MM.1S (cell line): ENCODE results near the gene CHRM2.

Experiments
- DNase-seq: peaks from one replicate; pipeline ENCODE4 v3.0.0-alpha.2; 2015
- H2AFZ ChIP-seq: fragments of 300-600 bp; sonication (generic); 2 replicates; pipeline ENCODE4 v1.6.0; 2016; ENCODE audit warnings: antibody characterized with exemption, low read length
- H3F3A ChIP-seq: fragments of 300-600 bp; sonication (generic); 2 replicates; pipeline ENCODE4 v1.6.1; 2016; ENCODE audit warnings: mild to moderate bottlenecking, antibody characterized with exemption, low read length, moderate library complexity, mixed read lengths; ENCODE audit not compliant: insufficient read depth
- H3K27ac ChIP-seq: fragments of 300-600 bp; sonication (generic); 2 replicates; pipeline ENCODE4 v1.5.1; 2016; ENCODE audit warnings: mild to moderate bottlenecking, low read length
- H3K27me3 ChIP-seq: fragments of 300-600 bp; sonication (generic); replicated peaks from 2 replicates; pipeline ENCODE4 v1.6.0; 2016; ENCODE audit warnings: low read length; ENCODE audit not compliant: insufficient read depth
- H3K36me3 ChIP-seq: fragments of 300-600 bp; sonication (generic); replicated peaks from 2 replicates; pipeline ENCODE4 v1.6.1; 2016; ENCODE audit warnings: mild to moderate bottlenecking, low read length, mixed read lengths; ENCODE audit not compliant: insufficient read depth
- H3K4me1 ChIP-seq: fragments of 300-600 bp; sonication (generic); 2 replicates; pipeline ENCODE4 v1.6.1; 2016; ENCODE audit warnings: low read length, mixed read lengths
- H3K4me2 ChIP-seq: fragments of 300-600 bp; sonication (generic); 2 replicates; pipeline ENCODE4 v1.6.0; 2016; ENCODE audit warnings: low read depth, low read length
- H3K4me3 ChIP-seq: fragments of 300-600 bp; sonication (generic); 2 replicates; pipeline ENCODE4 v1.5.1; 2016; ENCODE audit warnings: low read length, mixed read lengths
- H3K79me2 ChIP-seq: fragments of 300-600 bp; sonication (generic); 2 replicates; pipeline ENCODE4 v1.6.1; 2016; ENCODE audit warnings: mixed run types, low read length, mixed read lengths
- H3K9ac ChIP-seq: fragments of 300-600 bp; sonication (generic); 2 replicates; pipeline ENCODE4 v1.6.1; 2016; ENCODE audit warnings: low read length, mixed read lengths
- H3K9me2 ChIP-seq: fragments of 300-600 bp; sonication (generic); replicated peaks from 2 replicates; pipeline ENCODE4 v1.6.1; 2016; ENCODE audit warnings: mild to moderate bottlenecking, low read length, mixed read lengths; ENCODE audit not compliant: insufficient read depth
- H3K9me3 ChIP-seq: fragments of 300-600 bp; sonication (generic); replicated peaks from 2 replicates; pipeline ENCODE4 v1.6.1; 2016; ENCODE audit warnings: mild to moderate bottlenecking, low read length, mixed read lengths; ENCODE audit not compliant: insufficient read depth
- H4K20me1 ChIP-seq: fragments of 300-600 bp; sonication (generic); 2 replicates; pipeline ENCODE4 v1.6.1; 2016; ENCODE audit warnings: mild to moderate bottlenecking, low read length, moderate library complexity, mixed read lengths; ENCODE audit not compliant: insufficient read depth
- CTCF ChIP-seq: fragments of 300-600 bp; sonication (generic); IDR thresholded peaks from 2 replicates; pipeline ENCODE4 v1.5.1; 2016; ENCODE audit warnings: antibody characterized with exemption, low read length, mixed read lengths
- EZH2 ChIP-seq: fragments of 300-600 bp; sonication (generic); optimal IDR thresholded peaks from 2 replicates; pipeline ENCODE3; 2017; ENCODE audit warnings: low read depth, mild to moderate bottlenecking, antibody characterized with exemption, low read length, mixed read lengths
- EZH2phosphoT487 ChIP-seq: fragments of 300-600 bp; sonication (generic); IDR thresholded peaks from 2 replicates; pipeline ENCODE4 v1.6.1; 2018; ENCODE audit warnings: antibody characterized with exemption, low read length

CHRM2 gene

GRCh38 chr7:136891850-136892249, 23.4 kb downstream of the CHRM2 start:
- TF ChIP-seq EZH2phosphoT487 (no peak), CTCF (no peak), EZH2 (no peak)
- no peak overlapping the region for H2AFZ ChIP-seq
- H3K27me3 ChIP-seq: no peaks in the 10 kb centered on the region
- no peaks in the 10 kb centered on the region for H3F3A ChIP-seq
- no peaks in the 10 kb centered on the region for H4K20me1 ChIP-seq
- no peaks in the 10 kb centered on the region for H3K79me2 ChIP-seq
- H3K9ac ChIP-seq: no peak overlapping the region
- no peak for DNase-seq
- no peaks in the 10 kb centered on the region for H3K4me1 ChIP-seq
- no peaks in the 10 kb centered on the region for H3K36me3 ChIP-seq
- H3K27ac ChIP-seq: no peak overlapping the region
- H3K4me2 ChIP-seq: no peak overlapping the region
- H3K9me2 ChIP-seq: no peaks in the 10 kb centered on the region
- H3K9me3 ChIP-seq: no peaks in the 10 kb centered on the region
- no peak overlapping the region for H3K4me3 ChIP-seq

DNA sequence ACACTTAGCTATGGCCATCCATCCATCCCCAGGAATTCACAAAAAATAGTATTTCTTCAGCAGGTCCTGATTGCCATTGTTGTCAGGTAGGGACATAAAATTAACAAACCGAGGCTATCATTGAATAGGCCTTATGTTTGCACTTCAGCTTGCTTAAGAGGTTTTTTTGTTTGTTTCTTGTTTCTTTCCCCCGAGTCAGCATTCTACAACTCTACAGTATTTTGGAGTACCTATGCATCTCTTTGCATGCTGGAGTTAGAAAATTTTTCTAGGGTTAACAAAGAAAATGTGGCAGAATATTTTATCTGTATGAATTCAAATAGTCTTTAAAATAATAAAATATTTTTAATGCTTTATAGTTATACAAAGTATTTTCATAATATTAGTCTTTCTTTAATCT, 26.3 kb downstream of the CHRM2 start:
- Histone ChIP-seq H3K36me3 (no peaks in the 10 kb centered on the region), H3K79me2 (no peaks in the 10 kb centered on the region), H3K9ac (no peak overlapping the region), H4K20me1 (no peaks in the 10 kb centered on the region), H3K4me2 (no peak overlapping the region), H2AFZ (no peak overlapping the region), H3K27me3 (no peaks in the 10 kb centered on the region), H3K9me2 (no peaks in the 10 kb centered on the region), H3F3A (no peaks in the 10 kb centered on the region), H3K4me1 (no peaks in the 10 kb centered on the region), H3K9me3 (no peaks in the 10 kb centered on the region), H3K27ac (no peak overlapping the region), H3K4me3 (no peak overlapping the region)
- DNase-seq: no peak
- no peak for TF ChIP-seq CTCF
- no peak for TF ChIP-seq EZH2phosphoT487
- TF ChIP-seq EZH2: no peak

- Histone ChIP-seq H3K4me2 (no peak overlapping the region), H3K27ac (no peak overlapping the region), H3K9me3 (no peaks in the 10 kb centered on the region), H4K20me1 (no peaks in the 10 kb centered on the region), H3K4me3 (no peak overlapping the region), H3K9ac (no peak overlapping the region), H3K36me3 (no peaks in the 10 kb centered on the region), H3K79me2 (no peaks in the 10 kb centered on the region), H3F3A (no peaks in the 10 kb centered on the region), H3K9me2 (no peaks in the 10 kb centered on the region; the same call in 1 of the 2 replicates), H3K4me1 (no peaks in the 10 kb centered on the region), H2AFZ (no peak overlapping the region), H3K27me3 (no peaks in the 10 kb centered on the region)
- DNase-seq: no peak
- TF ChIP-seq EZH2phosphoT487: no peak
- no peak for TF ChIP-seq EZH2
- TF ChIP-seq CTCF: no peak
These were observed 29.2 kb downstream of the CHRM2 start for GRCh38 chr7:136897676-136898075.
